NCI-H82 (cell line): Measurements from ENCODE around the gene VAMP8.
"Not testable (repeated sequence)": the region's sequence is repeated elsewhere in the genome, so short reads cannot be mapped to it uniquely, and the experiment has no call there.

Experiments used
- DNase-seq: peaks from one replicate; lab custom pipeline; 2025; lab: John Stamatoyannopoulos, UW

Gene VAMP8

GRCh38 chr2:85598594-85599340, 21.4 kb downstream of the VAMP8 start:
- no peak for DNase-seq

- no peak for DNase-seq
Observed at GRCh38 chr2:85599468-85600234, 22.3 kb downstream of the VAMP8 start.

GRCh38 chr2:85600235-85600575, 22.8 kb downstream of the VAMP8 start:
- DNase-seq: no peak

- no peak for DNase-seq
Observed at GRCh38 chr2:85600951-85601770, 23.8 kb downstream of the VAMP8 start.

GRCh38 chr2:85601771-85602475, 24.5 kb downstream of the VAMP8 start:
- peak; percentile 66 for DNase-seq

GRCh38 chr2:85602476-85603234, 25.3 kb downstream of the VAMP8 start, which contains the start of gene TMEM150A:
TSS of gene TMEM150A (minus strand) at chr2:85602698. CDS start at chr2:85601948, 750 bp downstream.
- peak; percentile 96 for DNase-seq

- not testable (repeated sequence) for DNase-seq
Observed at GRCh38 chr2:85604133-85604444, 26.7 kb downstream of the VAMP8 start.

- DNase-seq: no peak
Observed at GRCh38 chr2:85604568-85605339, 27.4 kb downstream of the VAMP8 start.

- no peak for DNase-seq
Observed at GRCh38 chr2:85605406-85606115, 28.2 kb downstream of the VAMP8 start.

GRCh38 chr2:85606116-85606455, 28.7 kb downstream of the VAMP8 start:
- no peak for DNase-seq

- no peak for DNase-seq
Observed at GRCh38 chr2:85607268-85608215, 30.2 kb downstream of the VAMP8 start.

GRCh38 chr2:85611217-85611704, 33.9 kb downstream of the VAMP8 start:
- DNase-seq: no peak

- peak; percentile 95 for DNase-seq
Observed at GRCh38 chr2:85611705-85612587, 34.6 kb downstream of the VAMP8 start, which contains the start of gene C2orf68. TSS of gene C2orf68 (minus strand) at chr2:85612066. CDS start at chr2:85611984, 82 bp downstream.

- DNase-seq: peak; percentile 88
Observed at GRCh38 chr2:85613717-85614515, 36.5 kb downstream of the VAMP8 start.

GRCh38 chr2:85614757-85615156, 37.4 kb downstream of the VAMP8 start:
- not testable (repeated sequence) for DNase-seq

GRCh38 chr2:85615413-85615728, 38.0 kb downstream of the VAMP8 start:
- no peak for DNase-seq

- DNase-seq: not testable (repeated sequence)
Observed at GRCh38 chr2:85617723-85618122, 40.3 kb downstream of the VAMP8 start.
